Measurements from ENCODE around the gene ANKFN1. TPM values are rescaled to one million over a fixed set of nuclear protein-coding genes. Genes with fewer than 3 reads are reported as not detected.

ANKFN1 gene
- total RNA-seq, 1 experiment from 2014 or later, result not detected

GRCh38 chr17:56184650-56185049 lies 31.4 kb downstream of the ANKFN1 start:
- H3K4me2 ChIP-seq (ENCODE audit: insufficient read depth, insufficient read length, low read length), result no peak overlapping the region
- no peaks in the 10 kb centered on the region for H3K4me1 ChIP-seq (ENCODE audit: insufficient read depth, low read length)
- no peak overlapping the region for H3T11ph ChIP-seq (ENCODE audit: low read length)
- Mint-ChIP-seq H3K4me1 (no peaks in the 10 kb centered on the region), H3K36me3 (ENCODE audit: insufficient read depth in 1 of 3, low read depth in 3 of 3) (no peaks in the 10 kb centered on the region), H3K4me3 (no peak overlapping the region), H3K9me3 (no peaks in the 10 kb centered on the region; a peak in 1 of 5 replicates), H3K27me3 (ENCODE audit: low read depth) (no peaks in the 10 kb centered on the region), H3K27ac (0 out of 7 replicates have a peak overlapping the region, but pooled peaks of 1 of the 3 experiments have one; percentile 7)
- no peaks in the 10 kb centered on the region for H3K27me3 ChIP-seq (ENCODE audit: insufficient read depth, low read length)
- no peak overlapping the region for H4K5ac ChIP-seq (ENCODE audit: insufficient read length, low read depth, low read length)
- H4K20me1 ChIP-seq (ENCODE audit: control insufficient read depth, insufficient read depth, insufficient read length), result no peaks in the 10 kb centered on the region
- H2BK20ac ChIP-seq (ENCODE audit: low read depth, low read length, poor library complexity, severe bottlenecking), result no peak overlapping the region
- TF ChIP-seq, protein P1, sequence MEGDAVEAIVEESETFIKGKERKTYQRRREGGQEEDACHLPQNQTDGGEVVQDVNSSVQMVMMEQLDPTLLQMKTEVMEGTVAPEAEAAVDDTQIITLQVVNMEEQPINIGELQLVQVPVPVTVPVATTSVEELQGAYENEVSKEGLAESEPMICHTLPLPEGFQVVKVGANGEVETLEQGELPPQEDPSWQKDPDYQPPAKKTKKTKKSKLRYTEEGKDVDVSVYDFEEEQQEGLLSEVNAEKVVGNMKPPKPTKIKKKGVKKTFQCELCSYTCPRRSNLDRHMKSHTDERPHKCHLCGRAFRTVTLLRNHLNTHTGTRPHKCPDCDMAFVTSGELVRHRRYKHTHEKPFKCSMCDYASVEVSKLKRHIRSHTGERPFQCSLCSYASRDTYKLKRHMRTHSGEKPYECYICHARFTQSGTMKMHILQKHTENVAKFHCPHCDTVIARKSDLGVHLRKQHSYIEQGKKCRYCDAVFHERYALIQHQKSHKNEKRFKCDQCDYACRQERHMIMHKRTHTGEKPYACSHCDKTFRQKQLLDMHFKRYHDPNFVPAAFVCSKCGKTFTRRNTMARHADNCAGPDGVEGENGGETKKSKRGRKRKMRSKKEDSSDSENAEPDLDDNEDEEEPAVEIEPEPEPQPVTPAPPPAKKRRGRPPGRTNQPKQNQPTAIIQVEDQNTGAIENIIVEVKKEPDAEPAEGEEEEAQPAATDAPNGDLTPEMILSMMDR (conservative IDR thresholded peaks at IDR 0.05), result no peak
- DNase-seq, result no peak
- H3K14ac ChIP-seq (ENCODE audit: insufficient read depth, low read length), result no peak overlapping the region
- no peak overlapping the region for H2BK12ac ChIP-seq (ENCODE audit: insufficient read length, low read depth, low read length)
- no peak overlapping the region for H3K23ac ChIP-seq (ENCODE audit: insufficient read length, low read depth, low read length)
- H3K79me2 ChIP-seq (ENCODE audit: insufficient read depth, low read length), result no peaks in the 10 kb centered on the region; the same call in 1 of the 2 replicates
- H4K91ac ChIP-seq (ENCODE audit: insufficient read length, low read depth, low read length), result no peak overlapping the region
- H4K8ac ChIP-seq (replicated peaks; ENCODE audit: insufficient read length, low read depth, low read length), result no peak overlapping the region
- no peak overlapping the region for H3K18ac ChIP-seq (ENCODE audit: insufficient read length, low read depth, low read length)
- no peak overlapping the region for H3K9ac ChIP-seq (ENCODE audit: extremely low read depth, insufficient read length, low read length)
- no CpG with 5 or more reads among the region's 6 CpGs for WGBS (ENCODE audit: extremely low coverage, insufficient read length, low lambda C conversion rate)
- no peak overlapping the region for H3K27ac ChIP-seq (ENCODE audit: insufficient read length, low read depth, low read length)
- no peaks in the 10 kb centered on the region for H3K79me1 ChIP-seq (ENCODE audit: insufficient read depth, low read depth, low read length, poor library complexity, severe bottlenecking)
- H2BK120ac ChIP-seq (ENCODE audit: low read depth, low read length, poor library complexity, severe bottlenecking), result no peak overlapping the region
- no peak overlapping the region for H2BK15ac ChIP-seq (ENCODE audit: low read depth, low read length)
- no peak overlapping the region for H3K56ac ChIP-seq (ENCODE audit: insufficient read length, low read depth, low read length)
- H2BK5ac ChIP-seq (ENCODE audit: insufficient read length, low read length), result no peak overlapping the region
- no peaks in the 10 kb centered on the region for H3K23me2 ChIP-seq (ENCODE audit: insufficient read length, low read depth, low read length, poor library complexity, severe bottlenecking)
- no peak overlapping the region for H2AK5ac ChIP-seq (ENCODE audit: insufficient read length, low read length)
- H3K9me3 ChIP-seq (ENCODE audit: control insufficient read depth, low read depth, low read length), result no peaks in the 10 kb centered on the region
- H2AFZ ChIP-seq (ENCODE audit: low read length), result no peak overlapping the region
- H3K4ac ChIP-seq (ENCODE audit: low read depth, low read length), result no peak overlapping the region
